Activated naive CD4-positive, alpha-beta T cell treated with anti-CD3 and anti-CD28 coated beads, Interleukin-2, amount 50 U/mL, for 72 hours (primary cell): ENCODE measurements around the gene STX17. TPM values are rescaled to one million over a fixed set of nuclear protein-coding genes. Genes with fewer than 3 reads are reported as not detected.
"Not testable (repeated sequence)": the region's sequence is repeated elsewhere in the genome, so short reads cannot be mapped to it uniquely, and the experiment has no call there.

Experiments used
- ATAC-seq, 2 donors: fragments of 150-1000 bp; cut with Tn5 transposase; 2 replicates each; pipeline ENCODE4 v1.10.0; 2021; ENCODE audit warnings: mild to moderate bottlenecking in 2 of 2, moderate library complexity in 2 of 2
- DNase-seq, 2 donors: peaks; one replicate each; pipeline ENCODE4 v3.0.0; 2021 to 2022; ENCODE audit warnings: low spot score in 2 of 2
- H3K27ac Mint-ChIP-seq, 2 donors: one replicate each; pipeline ENCODE4 v1.8.0; 2022; ENCODE audit warnings: mild to moderate bottlenecking in 2 of 2, mixed read lengths in 2 of 2
- H3K36me3 Mint-ChIP-seq, 2 donors: one replicate each; pipeline ENCODE4 v1.8.0; 2022; ENCODE audit warnings: mixed read lengths in 2 of 2
- H3K9me3 Mint-ChIP-seq, 2 donors: one replicate each; pipeline ENCODE4 v1.8.0; 2022; ENCODE audit warnings: mixed read lengths in 2 of 2
- total RNA-seq, 2 donors: library from RNA; stranded (reverse); gene quantifications; one replicate each; pipeline ENCODE4 v1.2.3, GENCODE V29; 2022

Gene STX17
- 10 to 100 TPM; 27.9 to 31.4 TPM for total RNA-seq

DNA sequence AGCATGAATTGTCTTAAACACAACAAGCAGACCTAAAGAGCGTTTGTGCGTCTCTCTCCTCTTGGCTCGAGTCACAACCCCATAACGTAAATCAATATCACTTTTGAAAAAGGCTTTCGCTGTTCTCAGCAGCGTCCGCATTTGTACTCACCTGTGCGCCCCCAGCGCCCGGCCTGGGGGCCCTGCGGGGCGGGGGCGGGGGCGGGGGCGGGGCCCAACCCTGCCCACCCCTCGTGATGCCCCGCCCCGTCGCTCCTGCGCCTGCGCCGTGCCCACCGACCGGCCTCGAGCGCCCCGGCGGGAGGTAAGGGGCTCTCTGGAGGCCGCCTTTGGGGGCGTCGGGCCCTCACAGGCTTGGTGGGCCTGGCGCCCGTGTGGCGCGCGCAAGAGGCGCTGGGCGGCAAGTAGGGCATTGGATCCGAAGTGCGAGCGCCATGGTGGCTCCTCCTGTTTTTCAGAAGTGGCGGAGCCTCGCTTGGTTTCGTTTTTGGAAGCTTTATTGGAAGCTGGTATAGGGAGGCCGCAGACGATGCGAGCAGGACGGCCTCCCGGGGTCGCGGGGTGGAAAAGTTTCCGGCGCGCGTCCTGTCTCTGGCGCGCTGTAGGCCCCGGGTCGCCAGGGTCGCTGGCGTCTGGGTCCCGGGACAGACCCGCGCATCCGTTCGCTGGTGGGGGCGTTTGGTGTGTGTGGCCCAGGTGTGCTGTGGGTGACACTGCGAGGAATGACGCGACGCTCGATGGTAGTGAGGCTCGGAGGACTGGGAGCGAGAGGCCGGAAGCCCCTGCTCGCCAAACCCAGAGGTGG is at the start of gene STX17:
STX17 (plus strand) TSS at position 252 of the 805 bp plus-strand sequence. CDS start 8,586 bp downstream, outside the sequence.
- Mint-ChIP-seq H3K36me3 (peaks cover 6 to 17% of the 10 kb centered on the region in 2 donors), H3K27ac (peak within 1 kb of the TSS; percentile 95 to 99), H3K9me3 (no peaks in the 10 kb centered on the region)
- ATAC-seq (peak; percentile 90 to 94), DNase-seq (peak; percentile 82 to 83)

DNA sequence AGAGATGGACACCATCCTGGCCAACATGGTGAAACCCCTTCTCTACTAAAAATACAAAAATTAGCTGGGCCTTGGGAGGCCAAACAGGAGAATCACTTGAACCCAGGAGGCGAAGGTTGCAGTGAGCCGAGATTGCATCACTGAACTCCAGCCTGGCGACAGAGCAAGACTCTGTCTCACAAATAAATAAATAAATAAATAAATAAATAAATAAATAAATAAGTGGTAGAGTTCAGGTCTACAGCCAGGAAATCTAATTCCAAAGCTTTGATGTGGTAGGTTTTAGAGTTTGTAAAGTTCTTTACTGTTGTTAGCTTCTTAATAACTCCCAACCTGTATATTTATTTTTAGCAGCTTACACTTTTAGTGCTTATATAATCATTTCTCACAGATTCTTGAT is 48.9 kb upstream of the STX17 start:
- not testable (repeated sequence) for ATAC-seq

DNA sequence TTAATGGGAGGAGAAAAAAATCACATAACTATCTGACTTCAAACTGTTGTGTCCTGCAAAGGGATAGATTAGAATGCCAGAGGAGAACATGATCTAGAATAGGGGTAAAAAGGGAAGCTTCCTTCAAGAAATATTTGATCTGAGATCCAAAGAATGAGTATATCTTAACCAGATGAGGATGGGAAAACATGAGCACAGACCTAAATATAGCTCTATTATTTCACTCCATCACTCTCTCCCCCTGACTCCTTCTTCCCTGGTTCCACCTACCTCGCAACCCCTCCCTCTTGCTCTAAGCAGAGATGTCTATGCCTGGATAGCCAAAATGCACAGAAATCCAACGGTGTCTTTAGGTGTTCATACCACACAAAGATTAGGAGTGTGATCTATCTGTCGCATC is 48.4 kb upstream of the STX17 start:
- Mint-ChIP-seq H3K27ac (no peak overlapping the region), H3K36me3 (peaks cover 7 to 33% of the 10 kb centered on the region in 2 donors), H3K9me3 (no peaks in the 10 kb centered on the region)
- ATAC-seq: no peak
- no peak for DNase-seq

More for the DNA sequence above, 48.9 kb upstream of the STX17 start:
- H3K9me3 Mint-ChIP-seq, H3K27ac Mint-ChIP-seq, DNase-seq: not testable (repeated sequence)
- H3K36me3 Mint-ChIP-seq: peaks cover 11 to 34% of the 10 kb centered on the region in 2 donors

DNA sequence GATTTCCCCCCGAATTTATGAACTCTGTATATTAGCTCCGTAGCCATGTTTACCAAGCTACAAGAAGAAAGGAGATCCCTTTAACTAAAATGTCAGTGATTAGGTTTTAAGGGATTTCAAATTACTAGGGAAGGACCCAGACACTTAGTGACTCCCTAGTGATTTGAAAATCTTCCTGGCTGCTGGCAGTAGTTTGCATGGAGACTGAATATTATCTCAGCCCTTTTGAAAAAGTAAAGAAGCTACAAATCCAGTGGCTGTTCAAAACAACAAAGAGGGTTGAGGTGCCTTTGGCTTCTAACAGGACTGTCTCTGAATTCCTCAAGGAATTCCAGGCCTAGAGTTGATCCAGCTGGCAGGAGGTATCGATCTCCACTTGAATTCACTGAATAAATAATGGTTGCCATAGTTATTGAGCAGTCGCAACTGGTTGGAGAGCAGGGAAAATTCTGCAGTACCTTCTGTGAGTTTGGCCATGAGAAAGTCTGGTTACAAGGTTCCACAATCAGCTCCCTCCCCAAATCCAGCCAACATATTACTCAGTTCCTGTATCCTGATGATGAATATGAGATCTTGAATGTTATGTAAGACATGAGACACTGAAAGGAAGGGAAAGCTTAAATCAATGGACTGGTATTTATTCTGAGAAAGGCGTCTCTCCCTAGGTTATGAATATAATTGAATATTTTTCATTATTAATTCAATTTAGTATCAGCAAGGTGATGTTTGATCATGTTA is 47.0 kb upstream of the STX17 start:
- Mint-ChIP-seq H3K27ac (no peak overlapping the region), H3K36me3 (peaks cover 13 to 39% of the 10 kb centered on the region in 2 donors), H3K9me3 (no peaks in the 10 kb centered on the region)
- DNase-seq (no peak), ATAC-seq (no peak)

DNA sequence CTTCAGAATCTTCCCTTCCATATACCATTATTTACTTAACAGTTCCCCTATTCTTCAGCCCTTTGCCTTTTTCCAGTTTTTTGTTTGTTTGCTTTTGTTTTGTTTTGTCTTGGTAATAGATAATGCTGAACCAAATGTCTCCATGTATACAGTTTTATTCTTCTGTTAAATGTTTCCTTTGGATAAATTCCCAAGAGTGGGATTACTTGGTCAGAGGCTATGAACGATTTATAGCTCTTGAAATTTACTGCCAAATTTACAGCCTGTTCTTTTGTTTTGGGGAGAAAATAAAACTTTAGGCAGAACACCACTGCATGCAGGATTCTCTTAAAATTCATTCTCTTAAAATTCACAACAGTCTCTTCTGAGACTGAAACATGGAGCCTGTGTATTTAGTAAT is 46.2 kb upstream of the STX17 start:
- Mint-ChIP-seq H3K27ac (no peak overlapping the region), H3K9me3 (no peaks in the 10 kb centered on the region), H3K36me3 (peaks cover 8 to 35% of the 10 kb centered on the region in 2 donors)
- no peak for ATAC-seq
- DNase-seq: no peak

DNA sequence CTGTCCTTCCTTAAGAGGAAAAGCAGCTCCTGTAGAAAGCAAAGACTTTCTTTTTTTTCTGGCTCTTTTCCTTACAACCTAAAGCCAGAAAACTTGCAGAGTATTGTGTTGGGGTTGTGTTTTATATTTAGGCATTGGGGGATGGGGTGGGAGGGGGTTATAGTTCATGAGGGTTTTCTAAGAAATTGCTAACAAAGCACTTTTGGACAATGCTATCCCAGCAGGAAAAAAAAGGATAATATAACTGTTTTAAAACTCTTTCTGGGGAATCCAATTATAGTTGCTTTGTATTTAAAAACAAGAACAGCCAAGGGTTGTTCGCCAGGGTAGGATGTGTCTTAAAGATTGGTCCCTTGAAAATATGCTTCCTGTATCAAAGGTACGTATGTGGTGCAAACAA is 42.5 kb upstream of the STX17 start:
- Mint-ChIP-seq H3K36me3 (peaks cover 6 to 22% of the 10 kb centered on the region in 2 donors), H3K9me3 (no peaks in the 10 kb centered on the region), H3K27ac (no peak overlapping the region)
- DNase-seq: no peak
- no peak for ATAC-seq

DNA sequence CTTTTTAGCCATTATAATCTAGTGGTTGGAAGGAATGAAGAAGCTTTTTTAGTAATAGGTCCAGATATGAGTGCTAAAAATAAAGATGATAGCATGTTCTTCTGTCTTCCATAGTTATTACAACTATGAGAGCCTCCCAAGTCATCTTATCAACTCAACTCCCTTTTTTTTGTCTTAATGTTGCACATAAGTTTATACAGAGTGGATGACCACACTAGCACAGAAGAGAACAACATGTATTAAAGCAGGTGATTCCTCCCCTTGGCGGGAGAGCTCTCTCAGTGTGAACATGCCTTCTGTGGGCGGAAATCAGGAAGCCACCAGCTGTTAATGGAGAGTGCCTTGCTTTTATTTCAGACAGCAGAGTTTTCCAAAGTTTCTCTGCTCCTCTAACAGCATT is 40.1 kb upstream of the STX17 start:
- DNase-seq: no peak
- Mint-ChIP-seq H3K9me3 (no peaks in the 10 kb centered on the region), H3K36me3 (peaks cover 6 to 10% of the 10 kb centered on the region in 2 donors), H3K27ac (no peak overlapping the region)
- no peak for ATAC-seq

DNA sequence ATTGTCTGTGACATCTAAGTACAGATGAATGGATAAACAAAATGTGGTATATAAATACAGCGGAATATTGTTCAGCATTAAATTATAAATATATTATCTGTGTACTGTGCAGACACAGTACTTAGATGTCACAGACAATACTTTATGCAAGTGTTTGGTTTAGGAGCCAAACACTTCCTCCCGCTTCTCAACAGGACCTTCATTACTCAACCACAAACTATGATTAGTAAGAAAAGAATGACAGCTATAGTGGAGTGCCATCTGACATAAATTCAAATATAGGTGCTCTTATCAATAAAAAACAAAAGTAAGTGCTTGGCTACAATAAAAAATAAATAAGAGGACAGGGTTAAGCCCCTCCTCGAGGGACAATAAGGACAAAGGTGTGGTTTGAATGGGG is 38.9 kb upstream of the STX17 start:
- H3K9me3 Mint-ChIP-seq: no peaks in the 10 kb centered on the region
- no peak overlapping the region for H3K27ac Mint-ChIP-seq
- peak in 1 of 2 donors; percentile 38 for ATAC-seq
- DNase-seq: no peak
- peaks cover 6 to 10% of the 10 kb centered on the region in 2 donors for H3K36me3 Mint-ChIP-seq

DNA sequence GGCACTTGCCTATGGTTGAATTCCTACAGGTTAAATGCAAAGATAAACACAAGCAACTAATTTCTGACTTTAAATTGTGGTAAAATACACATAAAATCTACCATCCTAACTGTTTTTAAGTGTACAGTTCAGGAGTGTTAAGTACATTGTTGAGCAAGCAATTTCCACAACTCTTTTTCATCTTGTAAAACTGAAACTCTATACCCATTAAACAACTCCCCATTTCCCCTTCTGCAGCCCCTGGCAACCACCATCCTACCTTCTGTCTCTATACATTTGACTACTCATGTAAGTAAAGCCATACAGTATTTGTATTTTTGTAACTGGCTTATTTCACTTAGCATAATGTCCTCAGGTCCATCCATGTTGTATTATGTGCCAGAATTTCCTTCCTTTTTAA is 38.5 kb upstream of the STX17 start:
- Mint-ChIP-seq H3K27ac (no peak overlapping the region), H3K36me3 (peaks cover 6 to 7% of the 10 kb centered on the region in 2 donors), H3K9me3 (no peaks in the 10 kb centered on the region)
- no peak for DNase-seq
- peak; percentile 45 to 91 for ATAC-seq

DNA sequence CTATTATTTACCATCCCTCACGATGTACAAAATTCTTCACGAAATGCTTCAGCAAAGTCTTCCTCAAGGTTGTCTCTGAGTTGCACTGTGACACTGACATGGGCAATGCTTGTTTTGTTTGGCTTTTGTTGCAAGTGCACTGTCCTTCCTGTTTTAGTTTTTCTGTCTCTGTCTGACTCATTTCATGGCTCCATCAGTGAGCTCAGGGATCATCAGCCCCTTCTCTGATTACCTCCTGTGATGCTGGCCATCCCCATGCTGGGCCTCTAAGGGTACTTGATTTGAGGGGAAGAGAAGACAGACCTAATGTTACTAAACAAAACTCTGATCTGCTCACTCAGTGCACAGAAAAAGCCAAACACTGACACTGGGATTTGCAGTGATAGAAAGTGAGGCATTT is 37.6 kb upstream of the STX17 start:
- no peak overlapping the region for H3K27ac Mint-ChIP-seq
- peak in 1 of 2 donors; percentile 25 for ATAC-seq
- H3K36me3 Mint-ChIP-seq: no peaks in the 10 kb centered on the region
- no peaks in the 10 kb centered on the region for H3K9me3 Mint-ChIP-seq
- no peak for DNase-seq

DNA sequence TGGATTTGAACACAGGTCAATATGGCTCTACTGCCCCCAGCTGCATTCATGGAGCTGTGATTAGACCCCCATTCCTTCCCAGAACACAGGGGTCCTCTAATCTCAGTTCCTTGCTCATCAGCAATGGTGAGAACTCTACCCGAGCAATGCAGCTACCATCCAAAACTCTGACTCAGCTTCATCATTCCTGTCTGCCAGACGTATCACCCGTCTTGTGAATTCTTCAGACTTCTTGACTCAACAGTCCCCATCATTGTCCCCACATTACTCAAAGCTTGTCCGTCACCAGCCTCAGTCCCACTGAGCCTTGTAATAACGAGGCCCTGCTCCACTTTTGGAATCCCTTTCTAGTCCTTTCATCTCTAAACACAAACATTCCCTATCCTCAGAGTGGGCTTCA is 36.3 kb upstream of the STX17 start:
- H3K9me3 Mint-ChIP-seq: no peaks in the 10 kb centered on the region
- no peaks in the 10 kb centered on the region for H3K36me3 Mint-ChIP-seq
- no peak overlapping the region for H3K27ac Mint-ChIP-seq
- DNase-seq: no peak
- no peak for ATAC-seq

DNA sequence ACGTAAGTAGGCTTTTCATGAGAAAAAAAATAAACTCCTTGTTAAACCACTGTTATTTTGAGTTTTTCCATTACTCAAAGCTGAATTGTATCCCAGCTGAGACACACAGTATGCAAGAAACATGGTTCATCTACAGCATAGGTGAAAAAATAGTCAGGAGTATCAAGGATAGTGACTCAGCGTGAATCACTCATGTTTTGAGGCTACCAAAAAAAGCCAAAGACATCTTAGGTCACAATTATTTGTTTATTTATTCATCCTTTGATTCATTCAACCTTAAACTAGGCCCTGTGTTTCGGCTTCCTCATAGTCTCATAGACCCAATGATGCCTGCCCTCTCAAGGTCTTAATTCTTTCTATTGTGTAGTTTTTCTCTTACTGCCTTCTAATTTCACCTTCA is 32.9 kb upstream of the STX17 start:
- DNase-seq: no peak
- ATAC-seq: peak; percentile 72 to 86
- no peaks in the 10 kb centered on the region for H3K9me3 Mint-ChIP-seq
- no peaks in the 10 kb centered on the region for H3K36me3 Mint-ChIP-seq
- H3K27ac Mint-ChIP-seq: peak overlapping the region in 1 of 2 donors; percentile 28

DNA sequence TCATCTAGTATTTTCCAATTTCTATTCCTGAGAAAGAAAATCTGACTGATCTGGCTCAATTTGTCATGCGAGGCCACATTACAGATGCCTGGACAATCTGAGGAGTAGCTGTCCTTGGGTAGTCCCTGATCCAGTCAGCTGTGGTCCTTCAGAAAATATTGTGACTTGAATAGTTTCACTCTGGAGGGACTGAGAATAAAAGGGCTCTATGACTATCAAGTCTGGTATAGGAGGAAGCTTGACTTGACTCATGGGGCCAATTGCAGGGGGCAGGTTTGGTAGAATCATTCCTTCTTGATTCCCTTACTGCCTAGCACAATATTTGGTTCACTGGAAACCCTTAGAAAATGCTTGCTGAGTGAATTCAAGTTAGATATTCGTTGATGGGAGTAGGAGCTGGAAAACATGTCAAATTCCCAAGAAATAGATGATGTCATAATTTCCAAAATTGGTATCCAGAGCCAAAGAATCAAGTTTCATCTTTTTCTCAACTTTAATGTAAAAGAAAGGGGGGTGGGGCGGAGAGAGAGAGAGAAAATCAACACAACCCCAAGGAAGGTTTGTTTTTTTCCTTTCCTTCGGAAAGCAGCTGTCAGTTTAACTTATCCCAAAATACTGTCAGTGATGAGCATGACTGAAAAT is 32.4 kb upstream of the STX17 start:
- ATAC-seq (peak; percentile 85 to 92), DNase-seq (no peak)
- no peaks in the 10 kb centered on the region for H3K36me3 Mint-ChIP-seq
- H3K27ac Mint-ChIP-seq: peak overlapping the region in 1 of 2 donors; percentile 28
- H3K9me3 Mint-ChIP-seq: no peaks in the 10 kb centered on the region

DNA sequence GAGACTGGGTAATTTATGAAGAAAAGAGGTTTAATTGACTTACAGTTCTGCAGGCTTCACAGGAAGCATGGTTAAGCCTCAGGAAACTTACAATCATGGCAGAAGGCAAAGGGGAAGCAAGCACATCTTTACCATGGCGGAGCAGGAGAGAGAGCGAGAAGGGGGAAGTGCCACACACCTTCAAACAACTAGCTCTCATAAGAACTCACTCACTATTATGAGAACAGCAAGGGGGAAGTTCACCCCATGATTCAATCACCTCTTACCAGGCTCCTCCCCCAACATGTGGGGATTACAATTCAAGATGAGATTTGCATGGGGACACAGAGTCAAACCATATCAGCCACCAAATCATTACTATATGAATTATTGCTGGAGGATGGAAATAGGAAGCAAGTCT is 30.3 kb upstream of the STX17 start:
- DNase-seq (no peak), ATAC-seq (no peak)
- no peaks in the 10 kb centered on the region for H3K36me3 Mint-ChIP-seq
- H3K9me3 Mint-ChIP-seq: no peaks in the 10 kb centered on the region
- no peak overlapping the region for H3K27ac Mint-ChIP-seq

DNA sequence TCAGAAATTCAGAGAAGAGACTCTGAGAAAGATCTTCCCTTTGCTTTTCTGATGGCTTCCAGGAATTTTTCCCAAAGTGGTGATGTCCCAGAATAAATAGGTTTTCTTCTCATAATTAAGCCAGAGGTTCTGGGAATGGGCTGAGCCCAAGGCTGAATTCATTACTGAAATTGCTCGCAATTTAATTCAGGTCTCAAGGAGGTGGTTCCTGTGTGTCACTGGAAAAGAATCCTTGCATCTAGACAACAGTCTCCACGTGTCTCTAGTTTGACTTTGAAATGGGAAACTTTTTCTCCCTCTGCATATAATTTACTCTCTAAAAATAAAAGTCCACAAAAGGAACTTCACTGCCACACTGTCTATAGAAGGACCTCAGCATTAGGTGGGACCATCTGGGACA is 27.8 kb upstream of the STX17 start:
- ATAC-seq (no peak), DNase-seq (no peak)
- Mint-ChIP-seq H3K27ac (no peak overlapping the region), H3K36me3 (no peaks in the 10 kb centered on the region), H3K9me3 (no peaks in the 10 kb centered on the region)

DNA sequence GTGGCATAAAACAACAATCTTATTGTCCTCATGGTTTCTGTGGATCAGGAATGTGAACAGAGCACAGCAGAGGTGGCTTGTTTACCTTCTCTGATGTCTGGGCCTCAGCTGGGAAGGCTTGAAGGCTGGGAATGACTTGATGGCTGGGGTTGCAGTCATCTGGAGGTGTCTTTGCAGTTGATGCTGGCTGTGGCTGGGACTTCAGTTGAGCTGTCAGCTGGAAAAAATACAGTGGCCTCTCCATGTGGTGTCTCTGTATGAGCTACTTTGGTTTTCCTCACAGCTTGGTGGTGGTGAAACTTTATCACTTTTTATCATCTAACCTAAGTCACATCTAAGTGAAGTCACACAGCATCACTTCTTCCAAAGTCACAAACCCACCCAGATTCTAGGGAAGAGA is 24.7 kb upstream of the STX17 start:
- no peak overlapping the region for H3K27ac Mint-ChIP-seq
- DNase-seq (no peak), ATAC-seq (peak; percentile 43 to 73)
- no peaks in the 10 kb centered on the region for H3K36me3 Mint-ChIP-seq
- H3K9me3 Mint-ChIP-seq: no peaks in the 10 kb centered on the region

DNA sequence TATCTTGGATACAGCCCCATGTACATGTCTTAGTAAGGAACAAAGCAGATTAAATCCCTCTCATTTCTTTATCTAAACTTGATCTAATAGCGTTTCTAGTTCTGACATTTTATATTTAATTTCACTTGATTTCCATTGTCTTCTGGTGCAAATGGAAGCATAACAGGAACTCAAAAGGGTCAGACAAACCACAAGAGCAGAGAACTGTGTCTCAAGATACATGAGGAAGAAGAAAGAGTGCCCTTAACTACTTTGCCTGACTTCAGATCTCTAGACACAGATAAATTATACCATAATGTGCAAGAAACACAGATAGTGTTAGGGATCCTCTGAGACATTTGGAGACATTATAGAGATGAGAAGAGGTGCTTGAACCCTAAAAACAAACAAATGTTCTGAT is 20.7 kb upstream of the STX17 start:
- Mint-ChIP-seq H3K9me3 (no peaks in the 10 kb centered on the region), H3K27ac (no peak overlapping the region), H3K36me3 (no peaks in the 10 kb centered on the region)
- ATAC-seq (no peak), DNase-seq (no peak)
